LNCaP clone FGC (cell line): ENCODE results near the gene FAM184B.
A peak's percentile ranks its signal among the peaks of the same experiment; 100 is the strongest.

Experiments used
- DNase-seq: peaks from one replicate; pipeline ENCODE4 v3.0.0-alpha.2; 2011; ENCODE audit warnings: low read depth
- H3K4me3 ChIP-seq: 2 replicates; pipeline ENCODE4 v1.5.1; 2011; ENCODE audit warnings: mild to moderate bottlenecking, low read depth, low read length, control low read depth
- TF ChIP-seq, protein P1 (sequence below): IDR thresholded peaks from 2 replicates; pipeline ENCODE4 v1.5.1; 2012; ENCODE audit warnings: mild to moderate bottlenecking; ENCODE audit not compliant: control insufficient read depth, insufficient read depth; ENCODE audit errors: extremely low read depth

The FAM184B gene

DNA sequence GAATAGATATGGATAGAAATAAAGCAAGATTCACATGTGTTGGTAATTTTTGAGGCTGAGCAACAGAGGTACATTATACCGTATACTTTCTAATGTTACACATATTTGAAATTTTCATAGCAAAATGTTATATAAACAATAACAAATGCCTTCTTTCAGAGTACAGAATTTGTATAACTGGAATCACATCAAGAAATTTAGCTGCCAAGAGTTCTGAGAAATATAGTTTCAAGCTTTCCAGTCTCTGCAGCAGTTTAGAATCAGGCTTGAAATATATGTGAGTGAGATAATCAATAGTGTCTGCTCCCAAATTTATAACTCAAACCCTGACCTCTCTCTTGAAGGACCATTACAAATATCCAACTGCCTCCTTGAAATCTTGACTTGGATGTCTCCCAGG lies 23.8 kb downstream of the FAM184B start:
- H3K4me3 ChIP-seq: no peak overlapping the region
- no peak for DNase-seq
- TF ChIP-seq, protein P1, sequence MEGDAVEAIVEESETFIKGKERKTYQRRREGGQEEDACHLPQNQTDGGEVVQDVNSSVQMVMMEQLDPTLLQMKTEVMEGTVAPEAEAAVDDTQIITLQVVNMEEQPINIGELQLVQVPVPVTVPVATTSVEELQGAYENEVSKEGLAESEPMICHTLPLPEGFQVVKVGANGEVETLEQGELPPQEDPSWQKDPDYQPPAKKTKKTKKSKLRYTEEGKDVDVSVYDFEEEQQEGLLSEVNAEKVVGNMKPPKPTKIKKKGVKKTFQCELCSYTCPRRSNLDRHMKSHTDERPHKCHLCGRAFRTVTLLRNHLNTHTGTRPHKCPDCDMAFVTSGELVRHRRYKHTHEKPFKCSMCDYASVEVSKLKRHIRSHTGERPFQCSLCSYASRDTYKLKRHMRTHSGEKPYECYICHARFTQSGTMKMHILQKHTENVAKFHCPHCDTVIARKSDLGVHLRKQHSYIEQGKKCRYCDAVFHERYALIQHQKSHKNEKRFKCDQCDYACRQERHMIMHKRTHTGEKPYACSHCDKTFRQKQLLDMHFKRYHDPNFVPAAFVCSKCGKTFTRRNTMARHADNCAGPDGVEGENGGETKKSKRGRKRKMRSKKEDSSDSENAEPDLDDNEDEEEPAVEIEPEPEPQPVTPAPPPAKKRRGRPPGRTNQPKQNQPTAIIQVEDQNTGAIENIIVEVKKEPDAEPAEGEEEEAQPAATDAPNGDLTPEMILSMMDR: no peak

GRCh38 chr4:17753646-17754045 lies 27.8 kb downstream of the FAM184B start:
- H3K4me3 ChIP-seq: no peak overlapping the region
- DNase-seq: peak; percentile 21
- TF ChIP-seq, protein P1: no peak

- TF ChIP-seq, protein P1: no peak
- H3K4me3 ChIP-seq: no peak overlapping the region
- DNase-seq: no peak
Measured at GRCh38 chr4:17740702-17741101, 40.7 kb downstream of the FAM184B start.

GRCh38 chr4:17736484-17736883 lies 44.9 kb downstream of the FAM184B start:
- H3K4me3 ChIP-seq: no peak overlapping the region
- DNase-seq: no peak
- TF ChIP-seq, protein P1: no peak

DNA sequence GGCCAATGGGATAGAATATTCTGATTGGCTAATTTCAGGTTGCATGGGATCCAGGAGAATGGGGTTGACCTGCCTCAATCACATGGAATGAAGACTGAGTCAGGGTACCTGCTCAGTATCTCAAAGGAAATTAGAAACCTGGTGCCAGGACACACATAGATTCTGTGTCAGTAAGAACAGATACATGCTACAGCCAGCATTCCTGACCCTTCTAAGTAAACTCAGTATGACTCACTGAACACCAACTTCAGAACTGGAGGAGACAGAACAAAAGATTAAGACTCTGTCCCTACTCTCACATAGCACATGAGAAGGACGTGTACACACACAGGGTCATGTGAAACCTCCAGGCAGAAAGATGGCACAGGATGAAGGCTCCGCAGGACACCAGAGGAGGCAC lies 54.5 kb downstream of the FAM184B start:
- DNase-seq: no peak

DNA sequence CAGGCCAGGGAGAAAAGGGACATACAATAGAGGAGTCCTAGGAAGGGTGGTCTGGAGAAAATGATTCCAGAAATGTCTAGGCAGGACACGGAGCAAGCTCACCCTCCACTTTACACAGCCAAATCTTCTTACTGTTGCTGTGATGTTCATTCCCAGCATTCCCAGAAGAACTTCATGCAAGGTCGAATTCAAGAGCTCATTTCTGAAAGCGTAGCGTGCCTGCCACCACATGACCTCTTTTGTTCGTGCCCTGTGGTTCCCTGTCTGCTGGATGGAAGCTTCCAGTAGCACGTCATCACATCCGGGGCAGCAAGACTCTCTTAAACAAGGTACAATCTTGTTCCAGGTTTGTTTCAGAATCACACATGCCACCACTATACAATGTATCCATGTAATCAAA lies 57.8 kb downstream of the FAM184B start:
- TF ChIP-seq, protein P1: no peak

More for the DNA sequence above, 54.5 kb downstream of the FAM184B start:
- no peak overlapping the region for H3K4me3 ChIP-seq
- TF ChIP-seq, protein P1: no peak

GRCh38 chr4:17722356-17722700 lies 59.1 kb downstream of the FAM184B start:
- DNase-seq: no peak
- TF ChIP-seq, protein P1: no peak

More for the DNA sequence above, 57.8 kb downstream of the FAM184B start:
- DNase-seq: no peak
- H3K4me3 ChIP-seq: no peak overlapping the region

More at GRCh38 chr4:17722356-17722700, 59.1 kb downstream of the FAM184B start:
- no peak overlapping the region for H3K4me3 ChIP-seq
